PC-3 (cell line): ENCODE measurements around the gene PLOD1. TPM values are rescaled to one million over a fixed set of nuclear protein-coding genes. Genes with fewer than 3 reads are reported as not detected.

Source experiments
- ATAC-seq: fragments of 200-7000 bp; cut with Tn5 transposase; 2 replicates; pipeline ENCODE4 v1.9.1; 2020; ENCODE audit warnings: mild to moderate bottlenecking, moderate library complexity
- BruUV-seq: library from RNA; stranded (reverse); fragments of 400-500 nt; replicated peaks from 2 replicates; lab custom pipeline; 2021; lab: Mats Ljungman, UMichigan
- CTCF ChIA-PET: fragments of 300-600 bp; sonication (Branson Sonifier 250); formaldehyde crosslinking; loops from one replicate; lab custom pipeline; 2022; ENCODE audit warnings: antibody characterized with exemption; lab: Charles Lee
- POLR2A ChIA-PET: fragments of 300-600 bp; sonication (Branson Sonifier 250); formaldehyde crosslinking; loops from one replicate; lab custom pipeline; 2022; ENCODE audit warnings: antibody characterized with exemption; ENCODE audit not compliant: unreplicated experiment; lab: Charles Lee
- DNase-seq: peaks from one replicate; pipeline ENCODE4 v3.0.0-alpha.2; 2015
- H2AFZ ChIP-seq: fragments of 300-600 bp; sonication (generic); 2 replicates; pipeline ENCODE4 v1.6.0; 2016; ENCODE audit warnings: antibody characterized with exemption, low read length
- H3F3A ChIP-seq: fragments of 300-600 bp; sonication (generic); one replicate; pipeline ENCODE4 v1.6.0; 2017; ENCODE audit warnings: antibody characterized with exemption, low read length, control low read depth, mild to moderate bottlenecking; ENCODE audit not compliant: unreplicated experiment
- H3K27ac ChIP-seq: fragments of 300-600 bp; sonication (generic); 2 replicates; pipeline ENCODE4 v1.5.1; 2016; ENCODE audit warnings: mild to moderate bottlenecking, low read length
- H3K27me3 ChIP-seq: fragments of 300-600 bp; sonication (generic); 2 replicates; pipeline ENCODE4 v1.6.1; 2016; ENCODE audit warnings: low read length, mixed read lengths
- H3K36me3 ChIP-seq: fragments of 300-600 bp; sonication (generic); 2 replicates; pipeline ENCODE4 v1.6.1; 2016; ENCODE audit warnings: low read depth, mixed run types, low read length, mixed read lengths
- H3K4me1 ChIP-seq: fragments of 300-600 bp; sonication (generic); 2 replicates; pipeline ENCODE4 v1.5.1; 2016; ENCODE audit warnings: low read length; ENCODE audit not compliant: insufficient read depth
- H3K4me2 ChIP-seq: fragments of 300-600 bp; sonication (generic); 2 replicates; pipeline ENCODE4 v1.6.0; 2016; ENCODE audit warnings: low read length
- H3K4me3 ChIP-seq: fragments of 300-600 bp; sonication (generic); 2 replicates; pipeline ENCODE4 v1.5.1; 2016; ENCODE audit warnings: mild to moderate bottlenecking, low read length, mixed read lengths
- H3K79me2 ChIP-seq: fragments of 300-600 bp; sonication (generic); 2 replicates; pipeline ENCODE4 v1.6.1; 2017; ENCODE audit warnings: low read length, mixed read lengths
- H3K9ac ChIP-seq: fragments of 300-600 bp; sonication (generic); 2 replicates; pipeline ENCODE4 v1.6.0; 2016; ENCODE audit warnings: mild to moderate bottlenecking, low read length
- H3K9me2 ChIP-seq: fragments of 300-600 bp; sonication (generic); replicated peaks from 2 replicates; pipeline ENCODE4 v1.6.1; 2016; ENCODE audit warnings: mixed run types, low read length, mixed read lengths
- H3K9me3 ChIP-seq: fragments of 300-600 bp; sonication (generic); 2 replicates; pipeline ENCODE4 v1.6.1; 2016; ENCODE audit warnings: low read length, mixed read lengths
- H4K20me1 ChIP-seq: fragments of 300-600 bp; sonication (generic); 2 replicates; pipeline ENCODE4 v1.6.1; 2016; ENCODE audit warnings: low read length, mixed read lengths
- CTCF ChIP-seq: fragments of 300-600 bp; sonication (generic); conservative IDR thresholded peaks from 2 replicates; pipeline ENCODE4 v1.5.1; 2017; ENCODE audit warnings: antibody characterized with exemption, low read depth, mild to moderate bottlenecking, low read length
- EZH2 ChIP-seq: fragments of 300-600 bp; sonication (generic); IDR thresholded peaks from one replicate; pipeline ENCODE4 v1.6.1; 2017; ENCODE audit warnings: antibody characterized with exemption, mild to moderate bottlenecking, low read length; ENCODE audit not compliant: unreplicated experiment
- EZH2phosphoT487 ChIP-seq: fragments of 300-600 bp; sonication (generic); IDR thresholded peaks from 2 replicates; pipeline ENCODE4 v1.6.1; 2018; ENCODE audit warnings: mild to moderate bottlenecking, antibody characterized with exemption, low read length, borderline replicate concordance
- intact Hi-C: fragments of 100-400 bp; cut with micrococcal nuclease; formaldehyde crosslinking; loops from 2 replicates; pipeline ENCODE4 v1.9.0; 2023
- total RNA-seq: library from RNA; depleted of rRNA; stranded (reverse); fragments of >200 nt; gene quantifications from 2 replicates; pipeline ENCODE4 v1.2.3, GENCODE V29; 2014

PLOD1 gene
- total RNA-seq, 1 experiment from 2014 or later = 179 TPM

- Histone ChIP-seq H3K36me3 (peaks cover 11% of the 10 kb centered on the region), H3K4me3 (no peak overlapping the region), H3F3A (no peaks in the 10 kb centered on the region), H2AFZ (no peak overlapping the region), H3K4me2 (no peak overlapping the region), H3K27me3 (no peaks in the 10 kb centered on the region), H4K20me1 (no peaks in the 10 kb centered on the region), H3K4me1 (no peaks in the 10 kb centered on the region), H3K79me2 (no peaks in the 10 kb centered on the region), H3K9me2 (no peaks in the 10 kb centered on the region), H3K27ac (no peak overlapping the region), H3K9ac (no peak overlapping the region), H3K9me3 (no peaks in the 10 kb centered on the region)
- DNase-seq (peak; percentile 60), ATAC-seq (peak; percentile 82)
- ChIA-PET POLR2A (interaction anchor here (0.7 to 1.1 kb wide), 3 partner anchors 57 to 59 kb away, joined by 3 to 4 read pairs (median 3); no protein-coding TSS in a partner anchor), CTCF (interaction anchor here (0.9 to 1.2 kb wide), 4 partner anchors 13 to 129 kb away, joined by 4 to 7 read pairs (median 4); partner anchors contain the start of gene MFN2)
- TF ChIP-seq EZH2 (no peak), CTCF (peak; percentile 68)
- intact Hi-C loops = loop anchor here (2.0 kb wide), 1 partner anchor 58 kb away; no protein-coding TSS in a partner anchor
- BruUV-seq = no TSS peak
Observed at GRCh38 chr1:11967028-11967547, 32.6 kb downstream of the PLOD1 start.

- Histone ChIP-seq H3F3A (no peaks in the 10 kb centered on the region), H3K36me3 (peaks cover 18% of the 10 kb centered on the region), H3K79me2 (no peaks in the 10 kb centered on the region), H3K9ac (no peak overlapping the region), H3K27ac (no peak overlapping the region), H3K9me2 (no peaks in the 10 kb centered on the region), H3K4me3 (no peak overlapping the region), H3K4me1 (no peaks in the 10 kb centered on the region), H3K4me2 (no peak overlapping the region), H3K27me3 (no peaks in the 10 kb centered on the region), H2AFZ (no peak overlapping the region), H3K9me3 (no peaks in the 10 kb centered on the region), H4K20me1 (no peaks in the 10 kb centered on the region)
- DNase-seq (no peak), ATAC-seq (no peak)
- ChIA-PET CTCF (interaction anchor here (0.7 kb wide), 1 partner anchor 235 kb away, joined by 4 read pairs; no protein-coding TSS in a partner anchor), POLR2A (no interaction called here)
- TF ChIP-seq EZH2phosphoT487 (no peak), CTCF (no peak), EZH2 (no peak)
- intact Hi-C loops = no loop called here
- no TSS peak for BruUV-seq
Observed at GRCh38 chr1:11970441-11971185, 36.1 kb downstream of the PLOD1 start.
